GM18951 (cell line): ENCODE data around the gene LITAFD.

Source experiments
- POLR2A ChIP-seq: IDR thresholded peaks from 4 replicates; pipeline ENCODE4 v1.6.1; 2011; ENCODE audit warnings: mild to moderate bottlenecking; ENCODE audit not compliant: insufficient read length, insufficient read depth; ENCODE audit errors: extremely low read depth
- in situ Hi-C: fragments of 300-500 bp; cut with MboI; formaldehyde crosslinking; loops from one replicate; pipeline ENCODE4 v1.12.0; 2022; ENCODE audit warnings: low sequenced_read_pairs, mixed read lengths, inconsistent platforms; ENCODE audit not compliant: unreplicated experiment

Gene LITAFD

GRCh38 chr16:8887431-8887765 lies 5.2 kb downstream of the LITAFD start:
- TF ChIP-seq POLR2A: peak; percentile 11
- in situ Hi-C loops: loop anchor here (10.0 kb wide), 1 partner anchor 223 kb away; no protein-coding TSS in a partner anchor

DNA sequence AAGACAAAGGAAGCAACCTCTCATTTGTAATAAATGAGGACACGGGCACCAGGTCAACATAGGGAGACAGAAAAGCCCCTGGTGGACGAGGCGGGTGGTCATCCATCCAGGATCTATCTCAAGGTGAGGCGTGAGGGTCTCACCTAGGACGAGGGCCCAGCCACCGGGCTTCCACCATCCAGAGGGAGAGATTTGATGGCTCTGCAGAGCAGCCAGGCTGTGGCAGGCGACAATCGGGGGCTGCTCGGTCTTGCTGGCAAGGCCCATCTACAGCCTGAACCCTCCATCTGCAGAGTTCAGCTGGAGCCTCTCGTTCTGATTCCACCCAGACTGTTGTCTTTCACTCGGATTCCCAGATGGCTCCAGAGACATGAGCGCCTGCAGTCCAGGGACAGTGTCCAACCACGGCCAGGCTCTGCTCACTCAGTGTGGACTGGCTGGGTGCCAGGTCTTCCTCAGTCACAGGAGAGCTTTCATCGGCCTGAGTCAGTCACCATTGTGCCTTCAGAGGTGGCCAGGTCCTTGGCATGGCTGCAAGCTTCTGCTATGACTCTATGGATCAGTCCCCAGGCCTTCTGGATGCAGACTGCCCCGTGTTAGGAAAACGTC lies 5.9 kb downstream of the LITAFD start:
- in situ Hi-C loops: loop anchor here (10.0 kb wide), 1 partner anchor 223 kb away; no protein-coding TSS in a partner anchor
- TF ChIP-seq POLR2A: no peak

GRCh38 chr16:8888951-8889892 lies 7.1 kb downstream of the LITAFD start:
- no peak for TF ChIP-seq POLR2A
- in situ Hi-C loops: loop anchor here (10.0 kb wide), 1 partner anchor 224 kb away; no protein-coding TSS in a partner anchor

- in situ Hi-C loops: loop anchor here (10.0 kb wide), 1 partner anchor 225 kb away; no protein-coding TSS in a partner anchor
- TF ChIP-seq POLR2A: peak; percentile 10
Observed at GRCh38 chr16:8889893-8890548, 7.9 kb downstream of the LITAFD start.

GRCh38 chr16:8890549-8890921 lies 8.4 kb downstream of the LITAFD start:
- TF ChIP-seq POLR2A: no peak
- in situ Hi-C loops: no loop called here

GRCh38 chr16:8892101-8892575 lies 10.0 kb downstream of the LITAFD start:
- TF ChIP-seq POLR2A: peak; percentile 32
- in situ Hi-C loops: no loop called here

- TF ChIP-seq POLR2A: no peak
- in situ Hi-C loops: no loop called here
Observed at GRCh38 chr16:8893426-8893825, 11.3 kb downstream of the LITAFD start.

GRCh38 chr16:8893976-8894690 lies 12.0 kb downstream of the LITAFD start:
- in situ Hi-C loops: no loop called here
- TF ChIP-seq POLR2A: no peak

- no peak for TF ChIP-seq POLR2A
Observed at GRCh38 chr16:8894736-8895334, 12.7 kb downstream of the LITAFD start.

DNA sequence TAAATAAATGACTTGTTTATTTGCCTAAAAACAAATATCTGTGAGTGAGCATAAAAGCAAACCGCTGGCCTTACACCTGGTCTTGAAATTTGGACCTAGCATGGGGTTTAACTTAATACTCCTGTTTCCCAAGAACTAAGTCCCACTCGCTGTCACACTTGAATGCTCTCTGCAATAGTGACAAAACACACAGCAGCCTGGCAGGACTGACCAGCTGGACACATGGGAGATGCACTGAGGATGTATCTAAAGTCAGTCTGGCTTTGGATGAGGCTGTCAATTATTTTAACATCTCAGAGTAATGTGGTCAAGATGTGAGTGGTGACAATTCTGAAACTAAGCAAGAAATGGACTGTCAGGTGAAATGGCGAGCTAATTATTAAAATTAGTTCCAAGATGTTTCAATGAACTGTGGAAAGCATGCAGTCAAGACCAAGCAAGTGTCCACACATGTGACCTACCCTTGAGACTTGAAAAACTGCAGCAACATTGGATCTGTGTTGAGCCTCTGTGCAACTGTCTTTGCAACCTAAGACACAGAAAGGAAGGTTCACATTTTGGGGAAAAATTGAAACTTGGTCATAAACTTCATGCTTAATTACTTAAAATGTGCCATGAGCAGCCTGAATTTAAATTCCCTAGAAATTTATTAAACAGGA lies 16.6 kb downstream of the LITAFD start:
- in situ Hi-C loops: no loop called here
- TF ChIP-seq POLR2A: no peak

More at GRCh38 chr16:8894736-8895334, 12.7 kb downstream of the LITAFD start:
- in situ Hi-C loops: no loop called here

DNA sequence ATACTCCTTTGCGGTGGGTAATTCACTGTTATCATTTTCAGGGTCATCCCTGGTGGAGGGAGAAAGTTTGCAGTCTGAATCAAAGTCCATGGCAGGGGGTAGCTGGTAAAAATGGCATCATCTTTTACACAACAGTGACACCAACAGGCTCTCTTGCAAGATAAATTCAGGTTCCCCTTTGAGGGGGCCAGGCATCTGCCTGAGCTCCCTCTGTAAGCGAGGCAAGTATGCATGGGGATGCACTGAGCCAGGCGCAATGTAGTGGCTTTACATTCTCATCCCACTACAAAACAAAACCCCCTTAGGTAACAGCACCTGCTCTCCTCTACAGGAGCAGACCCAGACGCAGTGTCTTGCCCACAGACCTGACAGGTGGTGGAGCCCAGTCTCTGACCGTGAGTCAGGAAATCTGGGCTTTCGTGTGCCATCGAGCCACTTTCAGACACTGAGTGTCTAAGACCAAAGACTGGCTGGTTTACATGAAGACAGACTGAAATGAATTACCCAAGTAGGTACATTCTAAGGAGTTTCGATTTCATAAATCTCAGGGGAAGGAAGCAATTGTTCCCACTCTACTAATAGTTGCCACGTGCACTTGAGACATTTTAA lies 17.7 kb downstream of the LITAFD start:
- in situ Hi-C loops: no loop called here

More for the DNA sequence above, 17.7 kb downstream of the LITAFD start:
- TF ChIP-seq POLR2A: no peak
